HG03565 (cell line): ENCODE results near the gene RPTOR.

ENCODE experiments used
- ATAC-seq: cut with Tn5 transposase; IDR thresholded peaks from one replicate; pipeline ENCODE4 v1.9.1; 2021; ENCODE audit warnings: mild to moderate bottlenecking, moderate library complexity; ENCODE audit not compliant: unreplicated experiment

RPTOR gene

DNA sequence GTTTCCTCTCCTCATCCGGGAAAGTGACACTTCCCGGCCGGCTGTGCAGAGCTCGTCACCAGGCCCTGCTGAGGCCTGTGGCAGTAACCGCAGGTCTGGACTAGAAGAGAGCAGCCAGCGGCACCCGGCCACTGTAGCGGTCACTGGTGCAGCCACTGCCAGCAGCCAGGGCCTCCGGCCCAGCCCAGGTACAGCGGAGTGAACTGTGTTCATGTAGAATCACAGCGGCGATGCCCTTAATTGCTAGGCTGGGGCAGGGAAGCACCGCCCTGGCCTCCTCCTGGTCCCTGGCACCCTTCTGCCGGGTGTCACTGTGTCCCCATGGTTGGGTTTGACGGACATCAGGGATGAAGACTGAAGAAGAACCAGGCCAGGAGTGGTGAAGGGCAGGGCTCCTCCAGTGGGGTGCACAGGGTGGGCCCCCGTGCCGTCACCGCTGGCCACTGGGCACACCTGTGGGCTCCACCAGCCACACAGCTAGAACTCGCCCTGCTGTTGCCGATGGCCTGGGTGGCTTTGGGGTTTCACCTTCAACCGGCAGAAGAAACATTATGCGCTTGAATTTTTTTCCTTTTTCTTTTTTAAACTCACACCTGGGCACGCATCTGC, 281.8 kb downstream of the RPTOR start:
- no peak for ATAC-seq

GRCh38 chr17:80826955-80827645, 282.5 kb downstream of the RPTOR start:
- no peak for ATAC-seq

DNA sequence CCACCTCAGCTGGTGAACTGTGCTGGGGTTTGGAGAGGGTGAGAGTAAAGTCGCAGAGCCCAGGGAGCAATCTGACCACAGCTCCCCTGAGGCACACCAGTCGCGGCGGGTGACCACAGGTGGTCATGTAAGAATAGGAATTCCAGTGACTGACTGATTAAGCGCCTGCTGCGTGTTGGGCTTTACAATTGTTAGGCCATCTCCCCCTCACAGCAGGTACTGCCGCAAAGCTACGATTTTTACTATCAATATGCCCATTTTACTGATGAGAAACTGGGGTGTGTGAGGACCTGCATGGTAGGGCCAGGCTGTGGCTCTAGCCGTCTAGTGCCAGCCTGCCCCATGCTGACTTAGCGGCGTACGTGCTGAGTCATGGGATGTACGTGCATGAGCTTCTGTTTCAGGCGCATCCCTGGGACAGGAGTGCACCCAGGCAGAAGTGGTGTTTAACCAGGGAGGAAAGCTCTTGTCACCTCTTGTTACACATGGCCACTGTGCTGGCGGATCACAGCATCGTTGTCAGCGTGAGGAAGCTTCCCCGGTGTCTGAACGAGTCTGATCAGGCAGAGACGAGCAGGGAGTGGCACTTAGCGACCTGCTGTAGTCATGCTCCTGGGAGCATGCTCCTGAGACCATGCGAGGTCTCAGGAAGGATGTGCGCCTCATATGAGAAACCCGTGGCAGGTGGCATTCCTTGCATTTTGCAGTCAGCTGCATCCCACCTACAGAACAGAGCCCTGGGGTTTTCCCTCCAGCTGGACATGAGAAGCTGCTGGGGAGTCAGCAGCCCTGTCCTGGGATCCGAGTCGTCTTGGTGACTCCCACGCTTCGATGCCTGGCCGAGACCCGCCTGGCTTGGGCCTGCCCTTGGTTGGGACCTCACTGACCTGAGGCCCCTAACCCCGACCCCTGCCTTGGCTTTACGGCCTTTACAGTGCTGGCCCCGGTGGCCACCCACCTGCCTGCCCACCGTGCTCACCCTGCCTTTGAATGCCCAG, 283.3 kb downstream of the RPTOR start:
- ATAC-seq, result no peak

- ATAC-seq, result no peak
Observed at GRCh38 chr17:80829166-80829813, 284.7 kb downstream of the RPTOR start.

DNA sequence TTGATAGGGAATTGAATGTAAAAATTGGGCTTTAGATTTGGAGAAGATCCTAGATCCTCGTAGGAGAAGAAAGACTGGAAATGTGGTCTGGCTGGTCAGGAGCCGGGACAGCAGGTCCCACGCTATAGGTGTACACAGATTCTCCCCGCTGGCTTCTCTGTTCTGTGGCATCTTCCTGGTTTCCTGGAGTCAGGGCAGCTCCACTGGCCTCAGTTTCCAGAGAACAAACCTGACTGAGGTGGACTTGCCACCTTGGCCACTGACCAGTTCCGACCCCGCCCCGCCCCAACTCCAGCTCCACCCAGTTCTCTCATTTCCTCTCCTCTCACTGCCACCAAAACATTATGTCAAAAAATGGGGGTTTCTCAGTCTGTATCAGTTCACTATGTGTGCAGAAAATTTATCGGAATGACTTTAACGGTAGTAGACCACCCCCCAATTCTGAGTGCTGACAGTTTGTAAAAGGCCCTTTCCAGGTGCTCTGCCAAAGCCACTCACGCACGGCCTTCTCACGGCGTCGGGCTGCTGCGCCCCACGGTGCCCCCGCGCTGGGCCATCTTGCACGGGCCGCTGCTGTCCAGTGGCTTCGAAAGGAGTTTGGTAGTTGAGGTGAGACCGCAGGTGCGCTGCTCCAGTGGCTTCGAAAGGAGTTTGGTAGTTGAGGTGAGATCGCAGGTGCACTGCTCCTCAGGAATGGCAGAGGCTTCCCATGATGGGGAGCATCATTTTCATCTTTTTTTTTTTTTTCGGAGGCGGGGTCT, 285.6 kb downstream of the RPTOR start:
- ATAC-seq, result no peak

DNA sequence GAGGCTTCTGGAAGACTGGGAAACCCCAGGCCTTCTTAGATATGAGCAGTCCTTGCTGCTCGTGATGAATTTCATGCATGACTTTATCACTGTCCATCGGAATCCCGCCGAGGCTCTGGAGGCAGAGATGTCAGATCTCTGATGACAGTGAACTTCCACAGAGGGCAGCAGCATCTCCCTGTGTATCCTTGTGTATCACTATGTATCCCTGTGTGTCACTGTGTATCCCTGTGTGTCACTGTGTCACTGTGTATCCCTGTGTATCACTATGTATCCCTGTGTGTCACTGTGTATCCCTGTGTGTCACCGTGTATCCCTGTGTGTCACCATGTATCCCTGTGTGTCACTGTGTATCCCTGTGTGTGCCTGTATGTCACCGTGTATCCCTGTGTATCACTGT, 286.9 kb downstream of the RPTOR start:
- ATAC-seq, result no peak

DNA sequence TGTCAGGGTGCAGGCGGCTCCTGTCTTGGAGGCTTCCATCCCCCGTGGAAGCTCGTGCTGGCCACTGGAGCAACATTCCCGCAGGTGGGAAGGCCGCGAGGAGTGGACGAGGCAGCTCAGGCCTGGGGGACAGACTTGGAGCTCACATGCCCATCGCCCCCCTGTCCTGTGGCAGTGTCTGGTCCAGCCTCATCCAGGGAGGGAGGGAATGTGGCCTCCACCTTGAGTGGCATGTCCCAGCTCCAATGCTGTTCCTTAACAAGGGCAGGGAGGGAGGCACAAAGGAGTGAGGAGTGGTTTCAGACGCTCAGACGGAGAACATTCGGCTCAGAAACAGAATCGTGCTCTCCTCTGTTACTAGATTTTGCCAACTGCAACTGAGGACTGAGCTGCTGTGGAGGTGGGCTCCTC, 287.6 kb downstream of the RPTOR start:
- ATAC-seq, result no peak

DNA sequence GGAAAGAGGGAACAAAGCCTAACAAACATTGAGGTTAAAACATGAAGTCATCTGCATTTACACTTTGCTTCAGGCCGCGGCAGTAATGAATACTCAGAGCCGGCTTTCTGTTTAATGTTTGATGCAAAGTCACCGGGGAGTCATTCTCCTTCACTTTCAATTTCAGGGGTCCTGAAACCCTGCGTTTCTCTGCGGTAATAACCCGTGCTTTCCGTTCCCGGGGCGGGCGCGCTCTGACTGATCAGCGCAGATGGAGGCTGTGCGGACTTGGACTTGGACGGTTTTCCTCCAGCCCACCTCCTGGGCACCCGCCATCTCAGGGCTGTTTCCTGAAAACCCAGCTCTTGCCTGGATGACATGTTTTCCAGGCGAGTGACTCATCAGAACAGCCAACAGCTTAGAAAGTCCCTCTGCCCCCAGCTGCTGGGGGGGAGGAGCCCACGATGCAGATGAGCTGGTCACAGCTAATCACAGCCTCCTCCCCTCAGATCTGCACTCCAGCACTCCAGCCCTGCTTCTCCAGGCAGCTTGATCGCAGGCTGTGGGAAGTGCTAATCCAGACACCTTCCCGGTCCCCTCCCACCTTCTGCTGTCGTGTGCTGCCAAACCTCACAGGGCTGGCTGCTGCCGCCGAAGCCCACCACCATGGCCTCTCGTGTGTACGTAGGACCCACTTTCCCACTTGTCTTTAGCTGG, 288.4 kb downstream of the RPTOR start:
- peak; percentile 69 for ATAC-seq

DNA sequence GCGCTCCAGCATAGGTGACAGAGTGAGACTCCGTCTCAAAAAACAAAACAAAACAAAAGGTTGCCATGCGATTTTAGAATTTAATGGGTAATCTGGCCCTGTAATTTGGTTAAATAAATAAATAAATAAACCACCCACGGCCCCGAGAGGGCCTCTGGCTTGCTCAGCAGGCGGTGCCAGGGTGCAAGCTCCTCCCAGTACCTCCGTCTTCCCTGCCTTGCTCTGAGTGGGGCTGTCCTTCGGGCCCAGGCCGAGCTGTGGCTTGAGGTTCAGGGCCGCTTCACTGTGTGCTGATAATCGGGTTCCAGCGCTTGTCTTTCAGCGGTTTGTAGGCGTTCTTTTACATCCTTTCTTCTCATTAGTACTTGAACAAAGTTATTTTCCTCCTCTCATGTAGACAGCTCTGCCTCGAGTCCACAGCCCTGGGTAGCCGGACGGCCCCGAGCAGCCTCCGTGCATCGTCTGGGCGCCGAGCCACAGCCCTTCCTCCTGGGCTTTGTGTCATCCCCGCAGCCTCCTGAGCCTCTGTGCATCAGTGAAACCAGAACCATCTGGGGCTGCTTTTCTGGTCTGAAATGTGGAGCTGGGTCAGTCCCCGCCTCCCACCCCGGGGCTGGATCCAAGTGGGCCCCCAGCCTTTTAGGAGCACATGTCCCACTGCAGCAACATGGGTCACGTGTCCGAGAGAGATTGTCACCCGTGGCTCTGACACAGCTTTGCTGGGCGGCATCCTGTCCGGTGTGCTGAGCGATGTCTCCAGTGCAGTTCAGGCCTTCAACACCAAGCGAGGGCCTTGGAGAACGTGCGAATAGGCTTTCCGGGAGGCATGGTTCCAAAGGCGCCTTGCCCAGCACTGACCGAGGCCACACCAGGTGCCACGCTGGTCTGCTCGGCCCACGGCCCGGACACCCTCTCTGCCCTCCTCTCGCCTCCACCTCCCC, 289.6 kb downstream of the RPTOR start:
- ATAC-seq, result no peak

GRCh38 chr17:80834893-80835275, 290.2 kb downstream of the RPTOR start:
- ATAC-seq, result no peak

- ATAC-seq, result no peak
Observed at GRCh38 chr17:80835816-80836657, 291.4 kb downstream of the RPTOR start.

DNA sequence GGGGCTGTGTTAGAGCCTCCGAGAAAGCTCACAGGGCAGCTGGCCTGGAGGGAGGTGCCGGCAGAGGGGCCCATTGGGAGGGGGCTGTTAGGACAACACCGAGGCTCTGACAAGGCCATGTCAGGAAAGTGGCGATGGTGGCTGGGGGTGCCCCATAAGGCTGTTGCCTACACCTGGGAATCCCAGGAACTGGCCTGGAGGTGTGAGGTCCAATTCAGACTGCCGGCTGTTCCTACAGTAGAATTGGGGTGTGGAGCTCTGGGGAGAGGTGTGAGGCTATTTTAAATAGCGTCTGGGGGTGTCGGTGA, 292.0 kb downstream of the RPTOR start:
- ATAC-seq, result no peak

DNA sequence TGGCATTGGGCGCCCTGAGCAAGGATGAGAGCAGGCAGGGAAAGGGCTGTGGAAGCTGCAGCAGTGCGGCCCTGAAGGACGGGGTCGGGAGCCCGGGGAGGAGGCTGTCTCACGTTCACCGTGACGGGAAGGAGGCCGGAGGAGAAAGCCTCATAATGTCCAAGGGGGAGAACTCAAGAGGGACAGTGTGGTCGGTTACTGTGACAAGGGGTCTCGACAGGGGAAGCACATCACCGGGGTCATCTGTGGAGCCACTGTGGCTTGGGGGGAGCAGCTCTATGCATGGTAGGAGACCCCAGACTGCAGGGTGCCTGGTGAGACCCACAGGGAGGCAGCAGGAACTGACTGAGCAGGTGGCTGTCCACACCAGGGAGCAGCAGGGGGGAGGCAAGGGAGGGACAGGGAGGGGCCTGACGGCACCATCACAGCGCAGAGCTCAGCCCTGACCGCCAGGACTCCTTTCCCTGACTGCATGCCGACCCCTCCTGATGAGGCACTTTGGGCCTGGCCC, 292.4 kb downstream of the RPTOR start:
- ATAC-seq, result no peak

- ATAC-seq, result no peak
Observed at GRCh38 chr17:80837711-80838110, 293.1 kb downstream of the RPTOR start.

GRCh38 chr17:80838311-80839025, 293.8 kb downstream of the RPTOR start:
- ATAC-seq, result no peak

DNA sequence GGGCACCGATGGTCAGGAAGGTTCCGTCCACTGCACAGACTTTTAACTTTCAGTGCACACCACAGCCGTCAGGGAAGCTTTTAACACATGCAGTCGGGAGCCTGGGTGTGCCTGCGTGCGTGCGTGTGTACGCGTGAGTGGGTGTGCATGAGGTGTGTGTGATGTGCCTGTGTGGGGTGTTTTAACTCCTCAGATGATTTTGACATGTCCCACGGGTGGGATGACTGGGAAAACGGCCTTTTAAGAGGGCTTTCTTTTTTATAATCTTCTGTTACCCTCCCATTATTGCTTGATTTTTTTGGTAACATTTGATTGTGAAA, 294.3 kb downstream of the RPTOR start:
- ATAC-seq, result no peak

- ATAC-seq, result no peak
Observed at GRCh38 chr17:80839511-80839941, 294.9 kb downstream of the RPTOR start.
